H1 (cell line): ENCODE data around the gene RHBDD1. TPM values are rescaled to one million over a fixed set of nuclear protein-coding genes. Genes with fewer than 3 reads are reported as not detected.

Experiments used
- CTCF ChIA-PET: fragments of 300-600 bp; sonication (Branson Sonifier 250); formaldehyde crosslinking; loops from one replicate; lab custom pipeline; 2021; ENCODE audit not compliant: partially characterized antibody; lab: Charles Lee
- POLR2A ChIA-PET: fragments of 300-600 bp; sonication (Branson Sonifier 250); formaldehyde crosslinking; loops from one replicate; lab custom pipeline; 2021; ENCODE audit warnings: inconsistent platforms; ENCODE audit not compliant: partially characterized antibody; lab: Charles Lee
- DNase-seq, 2 experiments: peaks; one replicate each; pipeline versions ENCODE4 v3.0.0 to v3.0.0-alpha.2; 2010 to 2022; ENCODE audit warnings: low spot score in 2 of 2, low read depth in 1 of 2, mixed read lengths in 1 of 2
- FAIRE-seq: peaks from 2 replicates; lab custom pipeline; 2011; peaks lifted over from hg19 to GRCh38; lab: Jason Lieb, UNC
- H2AFZ ChIP-seq: 2 replicates; pipeline ENCODE4 v1.8.1; 2012; ENCODE audit warnings: low read length, inconsistent platforms
- H2AK5ac ChIP-seq: 2 replicates; pipeline ENCODE4 v1.6.1; 2013; ENCODE audit warnings: low read depth, low read length
- H2BK120ac ChIP-seq: replicated peaks from 2 replicates; pipeline ENCODE3; 2013; ENCODE audit warnings: low read depth, low read length, inconsistent platforms
- H2BK12ac ChIP-seq: 2 replicates; pipeline ENCODE4 v1.6.1; 2013; ENCODE audit warnings: low read depth, low read length
- H2BK15ac ChIP-seq: 2 replicates; pipeline ENCODE4 v1.6.1; 2013; ENCODE audit warnings: low read length
- H2BK20ac ChIP-seq: 2 replicates; pipeline ENCODE4 v1.6.1; 2013; ENCODE audit warnings: low read length
- H2BK5ac ChIP-seq: 2 replicates; pipeline ENCODE4 v1.6.1; 2013; ENCODE audit warnings: low read depth, low read length
- H3K14ac ChIP-seq: 2 replicates; pipeline ENCODE4 v1.6.1; 2013; ENCODE audit warnings: inconsistent platforms; ENCODE audit not compliant: insufficient read length
- H3K18ac ChIP-seq: 2 replicates; pipeline ENCODE4 v1.6.1; 2013; ENCODE audit warnings: low read length; ENCODE audit errors: extremely low read depth
- H3K23ac ChIP-seq: 2 replicates; pipeline ENCODE4 v1.6.1; 2013; ENCODE audit warnings: inconsistent platforms; ENCODE audit not compliant: insufficient read length
- H3K23me2 ChIP-seq: 2 replicates; pipeline ENCODE4 v1.6.1; 2013; ENCODE audit warnings: low read depth, low read length
- H3K27ac ChIP-seq: 2 replicates; pipeline ENCODE4 v1.6.1; 2011; ENCODE audit warnings: low read depth, low read length, inconsistent platforms
- H3K27me3 ChIP-seq, 4 experiments: replicated peaks in 1 of 4; 1 replicate in 1 of 4; 2 replicates in 3 of 4; pipeline versions ENCODE4 v1.6.1 to v1.8.1; 2011 to 2013; ENCODE audit warnings: low read length in 3 of 4, mild to moderate bottlenecking in 3 of 4, inconsistent platforms in 2 of 4, mixed read lengths in 2 of 4, moderate library complexity in 1 of 4; ENCODE audit not compliant: control insufficient read depth in 3 of 4, insufficient read depth in 3 of 4; ENCODE audit errors: extremely low read depth in 1 of 4
- H3K36me3 ChIP-seq, 4 experiments: 2 replicates each; pipeline versions ENCODE4 v1.6.1 to v1.8.1; 2011 to 2013; ENCODE audit warnings: mild to moderate bottlenecking in 4 of 4, low read length in 3 of 4, moderate library complexity in 2 of 4, control low read depth in 1 of 4, inconsistent platforms in 1 of 4; ENCODE audit not compliant: insufficient read depth in 4 of 4, control insufficient read depth in 2 of 4
- H3K4ac ChIP-seq: replicated peaks from 2 replicates; pipeline ENCODE3; 2013; ENCODE audit warnings: low read length, low read depth, mixed read lengths, inconsistent platforms; ENCODE audit not compliant: insufficient read length
- H3K4me1 ChIP-seq, 4 experiments: replicated peaks in 1 of 4; 1 replicate in 1 of 4; 2 replicates in 3 of 4; pipeline versions ENCODE4 v1.6.1 to v1.8.1; 2011 to 2013; ENCODE audit warnings: low read length in 3 of 4, inconsistent platforms in 2 of 4, mixed read lengths in 1 of 4; ENCODE audit not compliant: insufficient read depth in 4 of 4, control insufficient read depth in 3 of 4
- H3K4me2 ChIP-seq, 2 experiments: 2 replicates each; pipeline versions ENCODE4 v1.6.1 to v1.8.1; 2011 to 2013; ENCODE audit warnings: low read depth in 2 of 2, low read length in 2 of 2, control low read depth in 1 of 2, inconsistent platforms in 1 of 2, mild to moderate bottlenecking in 1 of 2; ENCODE audit not compliant: insufficient read depth in 1 of 2
- H3K4me3 ChIP-seq, 4 experiments: fragments of 200-600, 300-600 bp in 1 of 4; sonication (generic), shearing (Covaris generic), sonication (Bioruptor Twin) in 1 of 4; 2 replicates each; pipeline versions ENCODE4 v1.5.1 to v1.8.1; 2011 to 2016; ENCODE audit warnings: low read length in 4 of 4, low read depth in 3 of 4, control low read depth in 2 of 4, inconsistent platforms in 2 of 4, mild to moderate bottlenecking in 2 of 4, mixed read lengths in 1 of 4, moderate library complexity in 1 of 4; ENCODE audit not compliant: insufficient read depth in 2 of 4; ENCODE audit errors: extremely low read depth in 1 of 4
- H3K56ac ChIP-seq: replicated peaks from 2 replicates; pipeline ENCODE3; 2013; ENCODE audit warnings: low read depth, mild to moderate bottlenecking, mixed read lengths, low read length, inconsistent platforms; ENCODE audit not compliant: insufficient read length
- H3K79me1 ChIP-seq: 2 replicates; pipeline ENCODE4 v1.6.1; 2013; ENCODE audit warnings: low read depth, low read length, control low read depth
- H3K79me2 ChIP-seq, 2 experiments: 2 replicates each; pipeline versions ENCODE4 v1.6.1 to v1.8.1; 2012 to 2013; ENCODE audit warnings: low read length in 2 of 2, mild to moderate bottlenecking in 2 of 2, inconsistent platforms in 1 of 2; ENCODE audit not compliant: insufficient read depth in 2 of 2, control insufficient read depth in 1 of 2
- H3K9ac ChIP-seq, 4 experiments: replicated peaks in 1 of 4; 1 replicate in 1 of 4; 2 replicates in 3 of 4; pipeline versions ENCODE4 v1.6.1 to v1.8.1; 2011 to 2013; ENCODE audit warnings: low read depth in 3 of 4, low read length in 3 of 4, control low read depth in 2 of 4, mild to moderate bottlenecking in 2 of 4, moderate library complexity in 2 of 4, inconsistent platforms in 1 of 4; ENCODE audit errors: extremely low read depth in 1 of 4
- H3K9me3 ChIP-seq, 2 experiments: 2 replicates each; pipeline versions ENCODE4 v1.6.1 to v1.8.1; 2012 to 2013; ENCODE audit warnings: mild to moderate bottlenecking in 2 of 2, moderate library complexity in 2 of 2, control low read depth in 1 of 2, inconsistent platforms in 1 of 2, low read depth in 1 of 2, low read length in 1 of 2, mixed read lengths in 1 of 2; ENCODE audit not compliant: insufficient read depth in 2 of 2
- H4K20me1 ChIP-seq, 2 experiments: replicated peaks in 1 of 2; 2 replicates each; pipeline versions ENCODE3 to v1.8.1; 2011 to 2013; ENCODE audit warnings: inconsistent platforms in 2 of 2, low read length in 2 of 2, mild to moderate bottlenecking in 1 of 2; ENCODE audit not compliant: insufficient read depth in 2 of 2, control insufficient read depth in 1 of 2
- H4K5ac ChIP-seq: 2 replicates; pipeline ENCODE4 v1.6.1; 2013; ENCODE audit warnings: low read length, low read depth, mixed read lengths, inconsistent platforms; ENCODE audit not compliant: insufficient read length
- H4K8ac ChIP-seq: 2 replicates; pipeline ENCODE4 v1.8.0; 2013; ENCODE audit warnings: mild to moderate bottlenecking, moderate library complexity, low read length, inconsistent platforms; ENCODE audit not compliant: insufficient read depth; ENCODE audit errors: extremely low read depth
- H4K91ac ChIP-seq: replicated peaks from 2 replicates; pipeline ENCODE3; 2013; ENCODE audit warnings: low read length, mixed read lengths, inconsistent platforms; ENCODE audit not compliant: insufficient read length
- ASH2L ChIP-seq: fragments of 200-600, 300-600 bp; sonication (generic); IDR thresholded peaks from one replicate; pipeline ENCODE4 v1.7.1; 2017; ENCODE audit warnings: low read length
- CBX8 ChIP-seq: fragments of 300-800, 300-1000 bp; sonication (generic); IDR thresholded peaks from 2 replicates; pipeline ENCODE4 v1.7.1; 2016; ENCODE audit warnings: low read depth, low read length, borderline replicate concordance
- CEBPB ChIP-seq: IDR thresholded peaks from 2 replicates; pipeline ENCODE4 v1.6.1; 2012; ENCODE audit warnings: low read depth, low read length
- CTCF ChIP-seq, 3 experiments: IDR thresholded peaks; 1 replicate in 2 of 3; 2 replicates in 1 of 3; pipeline versions ENCODE4 v1.5.1 to v1.6.1; 2011; ENCODE audit warnings: low read length in 3 of 3, mild to moderate bottlenecking in 3 of 3, inconsistent platforms in 2 of 3, low read depth in 1 of 3, moderate library complexity in 1 of 3; ENCODE audit not compliant: insufficient read depth in 1 of 3; ENCODE audit errors: control extremely low read depth in 1 of 3
- E2F6 ChIP-seq: IDR thresholded peaks from 2 replicates; pipeline ENCODE4 v1.6.1; 2012; ENCODE audit warnings: inconsistent platforms
- EGR1 ChIP-seq: IDR thresholded peaks from 2 replicates; pipeline ENCODE4 v1.6.1; 2011; ENCODE audit warnings: low read depth, low read length, borderline replicate concordance
- GABPA ChIP-seq: IDR thresholded peaks from 2 replicates; pipeline ENCODE4 v1.6.1; 2011; ENCODE audit warnings: mild to moderate bottlenecking, low read length, moderate library complexity, borderline replicate concordance; ENCODE audit not compliant: insufficient read depth
- MAX ChIP-seq: IDR thresholded peaks from 2 replicates; pipeline ENCODE4 v1.6.1; 2012; ENCODE audit warnings: inconsistent platforms
- RXRA ChIP-seq: IDR thresholded peaks from 2 replicates; pipeline ENCODE4 v1.6.1; 2011; ENCODE audit warnings: low read depth, mild to moderate bottlenecking, low read length, moderate library complexity; ENCODE audit not compliant: insufficient read depth
- SP4 ChIP-seq: IDR thresholded peaks from 2 replicates; pipeline ENCODE4 v1.6.1; 2012; ENCODE audit warnings: low read length, inconsistent platforms
- SRF ChIP-seq: IDR thresholded peaks from 2 replicates; pipeline ENCODE4 v1.6.1; 2011; ENCODE audit warnings: mild to moderate bottlenecking, low read depth, low read length, moderate library complexity
- TCF12 ChIP-seq: IDR thresholded peaks from 2 replicates; pipeline ENCODE4 v1.6.1; 2011; ENCODE audit warnings: low read depth, mild to moderate bottlenecking, low read length
- YY1 ChIP-seq: IDR thresholded peaks from 2 replicates; pipeline ENCODE4 v1.6.1; 2011; ENCODE audit warnings: low read depth, mild to moderate bottlenecking, low read length
- polyA plus RNA-seq, 7 experiments: library from polyadenylated mRNA; depleted of rRNA in 3 of 7; stranded (reverse) in 5 of 7; unstranded in 2 of 7; fragments of >200 nt in 5 of 7; fragments of 200-250 nt in 2 of 7; gene quantifications; 1 replicate in 5 of 7; 2 replicates in 1 of 7; 4 replicates in 1 of 7; pipeline versions ENCODE4 v1.2.1 to v1.2.3, GENCODE V29; 2011 to 2013; ENCODE audit warnings: missing spikeins in 2 of 7, mixed read lengths in 2 of 7
- total RNA-seq: library from RNA; stranded (reverse); fragmentation: NEBNext Ultra II Directional; extraction: Animal tissue kit (Norgen Biotek cat#: 25700); gene quantifications from 2 replicates; pipeline ENCODE4 v1.2.1, GENCODE V29; 2021

RHBDD1 gene
- total and polyA plus RNA-seq, 2 of the 8 experiments (the other 6 are each of a cell fraction or from before 2014, with no cell fraction given): 10.5 to 23.1 TPM

GRCh38 chr2:226884166-226884565 lies 48.3 kb downstream of the RHBDD1 start:
- Histone ChIP-seq H3K56ac (no peak overlapping the region), H3K4ac (no peak overlapping the region)
- TF ChIP-seq CBX8 (no peak), EGR1 (no peak), CEBPB (no peak), SP4 (no peak), GABPA (no peak), ASH2L (no peak), CTCF (IDR thresholded peaks at IDR 0.05; ENCODE audit: control extremely low read depth in 1 of 3, insufficient read depth in 1 of 3, low read depth in 1 of 3, low read length in 3 of 3) (no peak), RXRA (no peak), E2F6 (no peak), YY1 (no peak), TCF12 (no peak), SRF (no peak), MAX (no peak)

More at GRCh38 chr2:226884166-226884565, 48.3 kb downstream of the RHBDD1 start:
- Histone ChIP-seq H4K5ac (no peak overlapping the region), H3K14ac (no peak overlapping the region), H2BK12ac (no peak overlapping the region), H3K9ac (no peak overlapping the region), H3K27me3 (no peaks in the 10 kb centered on the region), H3K79me1 (no peaks in the 10 kb centered on the region), H2AFZ (no peak overlapping the region), H3K23me2 (no peaks in the 10 kb centered on the region), H3K4me3 (no peak overlapping the region), H3K4me2 (no peak overlapping the region), H4K91ac (no peak overlapping the region), H3K23ac (no peak overlapping the region), H2BK5ac (no peak overlapping the region), H3K4me1 (no peaks in the 10 kb centered on the region), H2BK15ac (no peak overlapping the region), H3K36me3 (no peaks in the 10 kb centered on the region; a peak in 1 of 8 replicates), H3K9me3 (no peaks in the 10 kb centered on the region), H3K79me2 (no peaks in the 10 kb centered on the region), H2BK20ac (no peak overlapping the region), H4K8ac (no peak overlapping the region), H3K27ac (no peak overlapping the region), H3K18ac (no peak overlapping the region), H2AK5ac (no peak overlapping the region), H2BK120ac (no peak overlapping the region), H4K20me1 (peaks cover 0 to 1% of the 10 kb centered on the region in 2 experiments)
- ChIA-PET CTCF (no interaction called here), POLR2A (no interaction called here)
- DNase-seq (no peak), FAIRE-seq (no peak)
